DOHH2 (cell line): Measurements from ENCODE around the gene DACH1.

ENCODE experiments used
- EZH2phosphoT487 ChIP-seq: fragments of 200-600 bp; sonication (generic); IDR thresholded peaks from 2 replicates; pipeline ENCODE4 v1.6.1; 2017; ENCODE audit warnings: borderline replicate concordance, mild to moderate bottlenecking, antibody characterized with exemption, low read length, moderate library complexity, mixed read lengths
- TF ChIP-seq, protein P1 (sequence below): fragments of 200-600 bp; sonication (generic); IDR thresholded peaks from one replicate; pipeline ENCODE4 v1.5.1; 2014; ENCODE audit warnings: antibody characterized with exemption, mild to moderate bottlenecking, low read depth, low read length; ENCODE audit not compliant: poor library complexity, severe bottlenecking

DNA sequence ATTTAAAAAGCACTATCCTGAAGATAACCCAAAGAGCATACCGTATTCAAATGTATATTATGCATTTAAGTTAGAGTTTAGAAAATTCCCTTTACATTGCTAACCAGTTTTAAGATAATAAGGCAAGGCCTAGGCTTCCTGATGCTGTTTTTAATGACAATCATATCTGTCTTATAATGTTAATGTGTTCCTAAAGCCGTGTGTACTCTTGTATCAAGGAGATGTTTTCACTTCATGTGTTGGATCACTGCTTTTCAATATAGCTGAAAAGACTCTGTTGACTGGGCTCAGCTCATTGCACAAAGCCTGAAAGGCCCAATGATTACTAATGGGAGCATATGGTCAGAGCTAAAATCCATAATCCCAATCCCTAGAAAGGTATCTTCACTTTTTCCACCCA is 81.6 kb downstream of the DACH1 start:
- TF ChIP-seq, protein P1, sequence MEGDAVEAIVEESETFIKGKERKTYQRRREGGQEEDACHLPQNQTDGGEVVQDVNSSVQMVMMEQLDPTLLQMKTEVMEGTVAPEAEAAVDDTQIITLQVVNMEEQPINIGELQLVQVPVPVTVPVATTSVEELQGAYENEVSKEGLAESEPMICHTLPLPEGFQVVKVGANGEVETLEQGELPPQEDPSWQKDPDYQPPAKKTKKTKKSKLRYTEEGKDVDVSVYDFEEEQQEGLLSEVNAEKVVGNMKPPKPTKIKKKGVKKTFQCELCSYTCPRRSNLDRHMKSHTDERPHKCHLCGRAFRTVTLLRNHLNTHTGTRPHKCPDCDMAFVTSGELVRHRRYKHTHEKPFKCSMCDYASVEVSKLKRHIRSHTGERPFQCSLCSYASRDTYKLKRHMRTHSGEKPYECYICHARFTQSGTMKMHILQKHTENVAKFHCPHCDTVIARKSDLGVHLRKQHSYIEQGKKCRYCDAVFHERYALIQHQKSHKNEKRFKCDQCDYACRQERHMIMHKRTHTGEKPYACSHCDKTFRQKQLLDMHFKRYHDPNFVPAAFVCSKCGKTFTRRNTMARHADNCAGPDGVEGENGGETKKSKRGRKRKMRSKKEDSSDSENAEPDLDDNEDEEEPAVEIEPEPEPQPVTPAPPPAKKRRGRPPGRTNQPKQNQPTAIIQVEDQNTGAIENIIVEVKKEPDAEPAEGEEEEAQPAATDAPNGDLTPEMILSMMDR, result no peak
- no peak for TF ChIP-seq EZH2phosphoT487
